Left ventricle myocardium inferior (tissue), 1 donor: ENCODE measurements around the gene LEMD2. TPM values are rescaled to one million over a fixed set of nuclear protein-coding genes. Genes with fewer than 3 reads are reported as not detected.
A peak's percentile ranks its signal among the peaks of the same experiment; 100 is the strongest.

Experiments
- DNase-seq: peaks from one replicate; pipeline ENCODE4 v3.0.0-alpha.2; 2020
- H3K27ac ChIP-seq: fragments of 200-600 bp; replicated peaks from 2 replicates; pipeline ENCODE4 v1.8.0; 2021
- H3K27me3 ChIP-seq: fragments of 200-600 bp; 2 replicates; pipeline ENCODE4 v1.8.0; 2021; ENCODE audit warnings: low read depth
- H3K36me3 ChIP-seq: fragments of 200-600 bp; 2 replicates; pipeline ENCODE4 v1.8.0; 2021
- H3K4me1 ChIP-seq: fragments of 200-600 bp; 2 replicates; pipeline ENCODE4 v1.8.0; 2021
- H3K4me3 ChIP-seq: fragments of 200-600 bp; 2 replicates; pipeline ENCODE4 v1.8.0; 2021; ENCODE audit warnings: mild to moderate bottlenecking, moderate library complexity
- H3K9me3 ChIP-seq: fragments of 200-600 bp; replicated peaks from 2 replicates; pipeline ENCODE4 v1.8.0; 2021
- intact Hi-C: fragments of 100-400 bp; cut with micrococcal nuclease; formaldehyde crosslinking; loops from one replicate; pipeline ENCODE4 v1.11.0; 2022
- total RNA-seq: library from RNA; stranded (reverse); fragmentation: NEBNext Ultra II Directional; extraction: Animal tissue kit (Norgen Biotek cat#: 25700); gene quantifications from one replicate; pipeline ENCODE4 v1.2.1, GENCODE V29; 2021
- TF ChIP-seq, protein P1 (sequence below): fragments of 200-600 bp; IDR thresholded peaks from 2 replicates; pipeline ENCODE4 v1.8.0; 2021; ENCODE audit warnings: antibody characterized with exemption, mild to moderate bottlenecking, borderline replicate concordance
- donor health status: DM: no; HTN: yes; CAD: no; lungs with severe emphysema.

LEMD2 gene
- total RNA-seq, 1 donor from 2014 or later, result 22.2 TPM

GRCh38 chr6:33749401-33749800 is 39.5 kb downstream of the LEMD2 start:
- H3K36me3 ChIP-seq, result no peaks in the 10 kb centered on the region
- no peaks in the 10 kb centered on the region for H3K9me3 ChIP-seq
- intact Hi-C loops, result no loop called here
- H3K27me3 ChIP-seq, result no peaks in the 10 kb centered on the region
- no peak overlapping the region for H3K27ac ChIP-seq
- H3K4me1 ChIP-seq, result peaks cover 22% of the 10 kb centered on the region
- DNase-seq, result no peak
- no peak overlapping the region for H3K4me3 ChIP-seq
- TF ChIP-seq, protein P1, sequence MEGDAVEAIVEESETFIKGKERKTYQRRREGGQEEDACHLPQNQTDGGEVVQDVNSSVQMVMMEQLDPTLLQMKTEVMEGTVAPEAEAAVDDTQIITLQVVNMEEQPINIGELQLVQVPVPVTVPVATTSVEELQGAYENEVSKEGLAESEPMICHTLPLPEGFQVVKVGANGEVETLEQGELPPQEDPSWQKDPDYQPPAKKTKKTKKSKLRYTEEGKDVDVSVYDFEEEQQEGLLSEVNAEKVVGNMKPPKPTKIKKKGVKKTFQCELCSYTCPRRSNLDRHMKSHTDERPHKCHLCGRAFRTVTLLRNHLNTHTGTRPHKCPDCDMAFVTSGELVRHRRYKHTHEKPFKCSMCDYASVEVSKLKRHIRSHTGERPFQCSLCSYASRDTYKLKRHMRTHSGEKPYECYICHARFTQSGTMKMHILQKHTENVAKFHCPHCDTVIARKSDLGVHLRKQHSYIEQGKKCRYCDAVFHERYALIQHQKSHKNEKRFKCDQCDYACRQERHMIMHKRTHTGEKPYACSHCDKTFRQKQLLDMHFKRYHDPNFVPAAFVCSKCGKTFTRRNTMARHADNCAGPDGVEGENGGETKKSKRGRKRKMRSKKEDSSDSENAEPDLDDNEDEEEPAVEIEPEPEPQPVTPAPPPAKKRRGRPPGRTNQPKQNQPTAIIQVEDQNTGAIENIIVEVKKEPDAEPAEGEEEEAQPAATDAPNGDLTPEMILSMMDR, result no peak

DNA sequence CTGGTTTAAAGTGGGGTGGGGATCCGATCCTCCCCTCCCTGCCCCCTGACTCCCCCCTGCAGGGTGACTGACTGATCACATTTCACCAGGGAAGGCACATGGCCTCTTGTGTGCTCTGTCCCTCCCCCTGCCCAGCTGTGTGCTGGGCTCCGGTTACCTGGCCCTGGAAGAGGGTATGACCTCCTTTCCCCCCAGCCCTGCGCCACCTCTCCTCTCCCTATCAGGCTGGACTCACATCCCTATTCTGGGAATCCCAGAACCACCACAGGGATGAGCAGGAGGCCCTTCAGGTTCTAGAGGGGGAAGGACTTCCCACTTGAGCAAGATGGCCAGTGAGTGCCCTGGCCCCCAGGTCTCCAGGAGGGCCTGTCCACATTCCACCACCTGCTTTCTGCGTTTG is 40.1 kb downstream of the LEMD2 start:
- Histone ChIP-seq H3K4me1 (peaks cover 26% of the 10 kb centered on the region), H3K36me3 (no peaks in the 10 kb centered on the region), H3K27me3 (no peaks in the 10 kb centered on the region), H3K27ac (no peak overlapping the region), H3K4me3 (no peak overlapping the region), H3K9me3 (no peaks in the 10 kb centered on the region)
- intact Hi-C loops, result no loop called here
- TF ChIP-seq, protein P1, result no peak
- DNase-seq, result no peak

DNA sequence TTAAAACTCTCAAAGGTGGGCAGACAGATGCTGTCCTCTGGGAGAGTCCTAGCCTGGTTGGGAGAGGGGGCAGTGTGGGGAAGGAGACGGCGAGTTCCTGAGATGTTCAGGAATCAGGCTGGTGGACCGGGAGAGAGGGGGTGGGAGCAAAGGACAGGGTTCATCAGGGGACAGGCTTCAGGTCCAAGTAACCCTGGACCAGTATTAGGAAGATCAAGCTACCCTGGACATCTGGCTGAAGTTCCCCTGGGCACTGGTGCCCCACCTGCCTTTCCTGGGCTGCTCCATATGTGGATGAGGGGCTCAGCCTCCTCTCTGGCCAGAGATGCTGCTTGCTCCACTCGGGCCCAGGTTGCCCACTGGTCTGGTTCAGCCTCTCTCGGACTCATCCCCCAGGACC is 41.1 kb downstream of the LEMD2 start:
- no peaks in the 10 kb centered on the region for H3K9me3 ChIP-seq
- H3K4me3 ChIP-seq, result no peak overlapping the region
- H3K4me1 ChIP-seq, result peaks cover 36% of the 10 kb centered on the region
- peak overlapping the region; percentile 95 for H3K27ac ChIP-seq
- TF ChIP-seq, protein P1, result no peak
- intact Hi-C loops, result no loop called here
- no peaks in the 10 kb centered on the region for H3K27me3 ChIP-seq
- no peaks in the 10 kb centered on the region for H3K36me3 ChIP-seq
- no peak for DNase-seq

GRCh38 chr6:33746651-33747100 is 42.3 kb downstream of the LEMD2 start, which contains the start of gene IP6K3:
Gene IP6K3, minus strand, starts transcription at chr6:33746905. Its CDS starts 11,429 bp downstream, at chr6:33735476.
- peak; percentile 78 for DNase-seq
- H3K4me3 ChIP-seq, result peak within 1 kb of the TSS; percentile 72
- peak within 1 kb of the TSS; percentile 95 for H3K27ac ChIP-seq
- intact Hi-C loops, result no loop called here
- TF ChIP-seq, protein P1, result no peak
- peaks cover 45% of the 10 kb centered on the region for H3K4me1 ChIP-seq
- H3K27me3 ChIP-seq, result no peaks in the 10 kb centered on the region
- H3K9me3 ChIP-seq, result no peaks in the 10 kb centered on the region
- no peaks in the 10 kb centered on the region for H3K36me3 ChIP-seq

DNA sequence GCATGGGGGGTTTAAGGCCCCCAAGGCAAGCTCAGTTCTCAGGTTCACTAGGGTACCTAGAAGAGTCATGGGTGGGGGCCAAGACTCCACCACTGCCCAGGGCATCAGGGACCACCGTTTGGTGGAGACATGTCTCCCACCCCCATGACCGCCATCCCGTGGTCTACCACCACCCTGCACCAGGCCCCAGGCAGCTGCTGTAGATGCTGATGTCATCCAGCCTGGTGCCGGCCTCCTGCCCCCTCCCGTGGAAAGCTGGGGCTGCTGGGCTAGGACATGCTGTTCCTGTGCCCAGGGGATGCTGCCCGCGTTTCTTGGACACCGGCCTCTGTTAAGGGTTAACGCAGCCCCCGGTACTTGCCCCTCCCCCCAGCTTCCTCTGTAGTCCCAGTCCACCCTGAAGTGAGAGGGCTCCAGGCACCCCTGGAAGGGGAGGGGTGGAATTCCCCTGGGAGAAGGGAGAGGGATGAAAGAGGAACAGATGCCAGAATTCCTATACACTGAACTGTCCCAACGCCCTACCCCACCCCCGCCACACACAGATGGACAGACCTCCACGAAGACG is 42.8 kb downstream of the LEMD2 start:
- Histone ChIP-seq H3K27me3 (no peaks in the 10 kb centered on the region), H3K4me1 (peaks cover 42% of the 10 kb centered on the region), H3K27ac (peak overlapping the region; percentile 95), H3K9me3 (no peaks in the 10 kb centered on the region), H3K4me3 (peak overlapping the region; percentile 72), H3K36me3 (no peaks in the 10 kb centered on the region)
- peak; percentile 86 for DNase-seq
- intact Hi-C loops, result no loop called here
- TF ChIP-seq, protein P1, result no peak
